ENCODE results near the gene FILIP1L. TPM values are rescaled to one million over a fixed set of nuclear protein-coding genes. Genes with fewer than 3 reads are reported as not detected.

FILIP1L gene
- total RNA-seq, 4 donors from 2014 or later = 28.3 to 56.3 (median 43.2) TPM

- no peak for TF ChIP-seq CTCF (IDR thresholded peaks at IDR 0.05; ENCODE audit: low read depth)
Measured at GRCh38 chr3:99891610-99892285, 222.6 kb downstream of the FILIP1L start.

GRCh38 chr3:99885851-99886250, 228.4 kb downstream of the FILIP1L start:
- no peak for TF ChIP-seq CTCF (IDR thresholded peaks at IDR 0.05; ENCODE audit: low read depth)

GRCh38 chr3:99885085-99885484, 229.2 kb downstream of the FILIP1L start:
- TF ChIP-seq CTCF (IDR thresholded peaks at IDR 0.05; ENCODE audit: low read depth) = no peak

- no peak for TF ChIP-seq CTCF (IDR thresholded peaks at IDR 0.05; ENCODE audit: low read depth)
Measured at GRCh38 chr3:99884484-99884883, 229.8 kb downstream of the FILIP1L start.

- TF ChIP-seq CTCF (IDR thresholded peaks at IDR 0.05; ENCODE audit: low read depth) = no peak
Measured at GRCh38 chr3:99883693-99884092, 230.6 kb downstream of the FILIP1L start.

GRCh38 chr3:99883138-99883461, 231.2 kb downstream of the FILIP1L start:
- TF ChIP-seq CTCF (IDR thresholded peaks at IDR 0.05; ENCODE audit: low read depth) = no peak

GRCh38 chr3:99882436-99883137, 231.7 kb downstream of the FILIP1L start:
- TF ChIP-seq CTCF (IDR thresholded peaks at IDR 0.05; ENCODE audit: low read depth) = no peak

Measured in subcutaneous adipose tissue (tissue), 4 donors.